Measurements from ENCODE around the gene KLK2. TPM values are rescaled to one million over a fixed set of nuclear protein-coding genes. Genes with fewer than 3 reads are reported as not detected.

Gene KLK2
- total RNA-seq, 1 donor from 2014 or later, result 0.53 TPM

DNA sequence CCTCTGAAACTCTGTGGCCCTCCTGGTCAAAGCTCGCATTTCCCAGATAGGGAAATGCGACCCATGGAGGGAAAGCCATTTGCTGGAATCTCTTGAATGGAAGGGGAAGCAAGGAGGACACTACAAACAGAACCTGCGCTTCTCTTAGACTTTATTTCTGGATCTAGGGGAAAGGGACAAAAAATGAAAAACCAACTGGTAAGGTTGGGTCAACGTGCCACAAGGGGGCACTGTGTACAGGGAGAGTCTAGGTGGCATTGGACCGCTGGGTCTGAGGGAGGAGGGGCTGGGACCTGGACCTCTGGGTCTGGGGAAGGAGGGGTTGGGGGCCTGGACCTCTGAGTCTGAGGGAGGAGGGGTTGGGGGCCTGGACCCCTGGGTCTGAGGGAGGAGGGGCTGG is 33.0 kb downstream of the KLK2 start:
- peaks cover 6% of the 10 kb centered on the region for H3K27me3 ChIP-seq (ENCODE audit: control insufficient read depth, insufficient read depth, low read length)
- DNase-seq (ENCODE audit: low read depth), result no peak
- FAIRE-seq, result no peak
- H3K4me3 ChIP-seq (ENCODE audit: low read depth, low read length), result no peak overlapping the region
- TF ChIP-seq, protein P1, sequence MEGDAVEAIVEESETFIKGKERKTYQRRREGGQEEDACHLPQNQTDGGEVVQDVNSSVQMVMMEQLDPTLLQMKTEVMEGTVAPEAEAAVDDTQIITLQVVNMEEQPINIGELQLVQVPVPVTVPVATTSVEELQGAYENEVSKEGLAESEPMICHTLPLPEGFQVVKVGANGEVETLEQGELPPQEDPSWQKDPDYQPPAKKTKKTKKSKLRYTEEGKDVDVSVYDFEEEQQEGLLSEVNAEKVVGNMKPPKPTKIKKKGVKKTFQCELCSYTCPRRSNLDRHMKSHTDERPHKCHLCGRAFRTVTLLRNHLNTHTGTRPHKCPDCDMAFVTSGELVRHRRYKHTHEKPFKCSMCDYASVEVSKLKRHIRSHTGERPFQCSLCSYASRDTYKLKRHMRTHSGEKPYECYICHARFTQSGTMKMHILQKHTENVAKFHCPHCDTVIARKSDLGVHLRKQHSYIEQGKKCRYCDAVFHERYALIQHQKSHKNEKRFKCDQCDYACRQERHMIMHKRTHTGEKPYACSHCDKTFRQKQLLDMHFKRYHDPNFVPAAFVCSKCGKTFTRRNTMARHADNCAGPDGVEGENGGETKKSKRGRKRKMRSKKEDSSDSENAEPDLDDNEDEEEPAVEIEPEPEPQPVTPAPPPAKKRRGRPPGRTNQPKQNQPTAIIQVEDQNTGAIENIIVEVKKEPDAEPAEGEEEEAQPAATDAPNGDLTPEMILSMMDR (IDR thresholded peaks at IDR 0.05; ENCODE audit: insufficient read depth, low read length, severe bottlenecking), result peak; percentile 70
- H3K36me3 ChIP-seq (ENCODE audit: control insufficient read depth, insufficient read depth, low read length), result no peaks in the 10 kb centered on the region

DNA sequence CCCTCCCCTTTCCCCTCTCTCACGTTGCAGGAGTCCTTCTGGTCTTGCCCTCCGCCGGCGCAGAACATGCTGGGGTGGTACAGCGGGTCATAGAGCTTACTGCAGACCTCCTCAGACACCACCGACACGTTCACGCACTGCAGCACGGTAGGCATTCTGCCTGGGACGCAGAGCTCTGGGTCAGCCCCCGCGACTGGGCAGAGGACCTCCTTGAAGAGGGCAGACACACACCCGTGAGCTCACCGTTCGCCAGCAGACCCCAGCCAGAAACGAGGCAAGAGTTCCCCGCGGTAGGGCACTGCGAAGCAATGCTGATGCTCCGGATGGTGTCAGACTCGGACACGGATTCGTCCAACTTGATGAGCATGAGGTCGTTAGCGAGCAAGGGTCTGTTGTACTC is 35.1 kb downstream of the KLK2 start:
- Histone ChIP-seq H3K36me3 (ENCODE audit: control insufficient read depth, insufficient read depth, low read length) (no peaks in the 10 kb centered on the region), H3K27me3 (ENCODE audit: control insufficient read depth, insufficient read depth, low read length) (peaks cover 18% of the 10 kb centered on the region), H3K4me3 (ENCODE audit: low read depth, low read length) (no peak overlapping the region)
- TF ChIP-seq, protein P1 (IDR thresholded peaks at IDR 0.05; ENCODE audit: insufficient read depth, low read length, severe bottlenecking), result no peak
- DNase-seq (ENCODE audit: low read depth) (no peak), FAIRE-seq (no peak)

DNA sequence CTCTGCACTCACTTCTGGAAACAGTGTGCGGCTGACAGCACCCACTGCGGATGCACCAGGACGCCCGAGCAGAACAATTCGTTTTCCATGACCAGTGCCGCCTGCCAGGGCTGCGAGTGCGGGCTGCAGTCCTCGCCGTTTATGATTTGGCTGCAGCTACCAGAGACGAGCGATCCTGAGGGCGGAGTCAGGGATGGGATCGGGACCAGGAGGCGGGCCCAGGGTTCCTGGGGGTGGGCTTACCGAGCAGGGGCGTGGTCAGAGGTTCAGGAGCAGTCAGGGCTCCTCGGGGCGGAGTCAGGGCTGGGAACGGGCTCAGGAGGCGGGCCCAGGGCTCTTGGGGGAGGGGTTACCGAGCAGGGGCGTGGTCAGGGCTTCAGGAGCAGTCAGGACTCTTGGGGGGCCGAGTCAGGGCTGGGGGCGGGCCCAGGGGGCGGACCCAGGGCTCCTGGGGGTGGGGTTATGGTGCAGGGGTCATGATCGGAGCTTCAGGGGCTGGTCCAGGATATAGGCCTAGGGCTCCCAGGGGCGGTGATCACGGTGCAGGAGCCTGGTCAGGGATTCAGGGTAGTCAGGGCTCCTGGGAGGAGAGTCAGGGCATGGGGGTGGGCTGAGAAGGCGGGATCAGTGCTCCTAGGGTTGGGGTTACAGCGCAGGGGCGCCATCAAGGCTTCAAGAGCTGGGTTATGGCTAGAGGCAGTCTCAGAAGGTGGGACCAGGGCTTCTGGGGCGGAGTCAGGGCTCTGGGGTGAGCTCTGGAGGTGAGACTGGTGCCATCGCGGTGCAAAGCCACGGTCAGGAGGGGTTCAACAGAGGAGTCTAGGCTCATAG is 36.2 kb downstream of the KLK2 start:
- DNase-seq (ENCODE audit: low read depth) (peak; percentile 46), FAIRE-seq (no peak)
- no peaks in the 10 kb centered on the region for H3K36me3 ChIP-seq (ENCODE audit: control insufficient read depth, insufficient read depth, low read length)
- TF ChIP-seq, protein P1 (IDR thresholded peaks at IDR 0.05; ENCODE audit: insufficient read depth, low read length, severe bottlenecking), result no peak
- peaks cover 19% of the 10 kb centered on the region for H3K27me3 ChIP-seq (ENCODE audit: control insufficient read depth, insufficient read depth, low read length)
- H3K4me3 ChIP-seq (ENCODE audit: low read depth, low read length), result no peak overlapping the region

DNA sequence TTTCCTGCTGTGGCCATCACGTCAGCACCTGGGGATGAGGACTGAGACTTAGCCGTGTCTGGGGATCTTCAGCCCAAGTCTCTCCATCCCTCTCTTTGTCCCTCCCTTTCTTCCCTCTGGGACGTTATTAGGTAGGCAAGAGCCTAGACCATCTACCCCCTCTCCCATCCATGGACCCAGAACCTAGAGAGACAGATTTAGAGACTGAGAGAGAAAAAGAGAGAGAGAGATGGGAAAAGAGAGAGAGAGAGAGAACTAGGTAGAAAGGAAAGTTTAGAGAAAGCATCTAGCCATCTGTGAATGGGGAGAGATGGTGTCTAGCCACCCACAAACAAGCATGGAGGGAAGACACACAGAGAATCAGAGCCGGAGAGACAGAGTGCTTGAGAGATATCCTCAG is 37.5 kb downstream of the KLK2 start:
- H3K27me3 ChIP-seq (ENCODE audit: control insufficient read depth, insufficient read depth, low read length), result peaks cover 19% of the 10 kb centered on the region
- H3K4me3 ChIP-seq (ENCODE audit: low read depth, low read length), result no peak overlapping the region
- DNase-seq (ENCODE audit: low read depth) (no peak), FAIRE-seq (no peak)
- H3K36me3 ChIP-seq (ENCODE audit: control insufficient read depth, insufficient read depth, low read length), result no peaks in the 10 kb centered on the region
- TF ChIP-seq, protein P1 (IDR thresholded peaks at IDR 0.05; ENCODE audit: insufficient read depth, low read length, severe bottlenecking), result no peak

DNA sequence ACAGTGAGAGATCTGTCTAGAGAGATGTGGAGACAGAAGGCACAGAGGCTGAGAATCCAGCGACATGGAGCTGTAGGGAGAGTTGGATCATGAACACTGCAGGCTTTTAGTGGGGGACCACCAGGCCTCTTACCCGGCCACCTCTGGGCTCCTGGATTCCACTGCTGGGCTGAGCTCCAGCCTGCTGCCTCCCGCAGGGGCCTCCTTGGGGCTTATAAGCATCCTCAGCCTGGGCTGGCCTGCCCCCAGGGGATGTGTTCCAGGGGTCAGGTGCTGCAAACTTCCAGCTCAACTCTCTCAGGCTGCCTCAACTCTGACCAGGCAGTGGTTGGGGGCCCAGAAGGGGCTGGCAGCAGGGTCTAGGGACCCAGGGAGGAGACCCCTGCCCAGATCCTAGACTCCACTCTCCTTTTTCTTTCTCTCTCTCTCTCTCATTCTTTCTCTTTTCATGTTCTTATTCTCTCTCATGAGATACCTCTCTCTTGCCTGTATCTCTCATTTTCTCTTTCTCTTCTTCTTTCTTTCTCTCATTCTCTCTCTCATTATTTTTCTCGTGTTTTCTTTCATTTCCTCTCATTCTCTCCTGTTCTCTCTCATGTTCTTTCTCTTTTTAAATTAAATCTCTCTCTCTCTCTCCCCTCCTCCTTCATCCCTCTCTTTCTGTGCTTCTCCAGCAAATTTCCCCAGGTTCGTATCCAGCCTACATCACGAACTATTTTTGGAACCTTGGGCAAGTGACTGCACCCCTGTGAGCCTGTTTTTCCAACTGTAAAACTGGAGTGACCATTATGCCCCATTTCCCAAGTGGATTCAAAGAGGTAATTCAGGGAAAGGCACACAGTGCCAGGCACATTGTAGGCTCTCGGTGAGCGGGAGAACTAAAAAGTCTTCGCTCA is 38.2 kb downstream of the KLK2 start, which contains the start of gene KLK4:
Gene KLK4, minus strand, starts transcription at position 190 of the 896 bp plus-strand sequence. CDS start 657 bp downstream, outside the sequence.
- Histone ChIP-seq H3K4me3 (ENCODE audit: low read depth, low read length) (no peak within 1 kb of the TSS), H3K36me3 (ENCODE audit: control insufficient read depth, insufficient read depth, low read length) (no peaks in the 10 kb centered on the region), H3K27me3 (ENCODE audit: control insufficient read depth, insufficient read depth, low read length) (peaks cover 19% of the 10 kb centered on the region)
- TF ChIP-seq, protein P1 (IDR thresholded peaks at IDR 0.05; ENCODE audit: insufficient read depth, low read length, severe bottlenecking), result no peak
- DNase-seq (ENCODE audit: low read depth), result no peak
- FAIRE-seq, result no peak

Measured in bronchial epithelial cell (primary cell).